HG03039 (cell line): ENCODE results near the gene PAGE2.
"Not testable (repeated sequence)": the region's sequence is repeated elsewhere in the genome, so short reads cannot be mapped to it uniquely, and the experiment has no call there.

Experiments used
- ATAC-seq: cut with Tn5 transposase; IDR thresholded peaks from one replicate; pipeline ENCODE4 v1.9.1; 2021; ENCODE audit warnings: mild to moderate bottlenecking, moderate library complexity; ENCODE audit not compliant: unreplicated experiment

PAGE2 gene

DNA sequence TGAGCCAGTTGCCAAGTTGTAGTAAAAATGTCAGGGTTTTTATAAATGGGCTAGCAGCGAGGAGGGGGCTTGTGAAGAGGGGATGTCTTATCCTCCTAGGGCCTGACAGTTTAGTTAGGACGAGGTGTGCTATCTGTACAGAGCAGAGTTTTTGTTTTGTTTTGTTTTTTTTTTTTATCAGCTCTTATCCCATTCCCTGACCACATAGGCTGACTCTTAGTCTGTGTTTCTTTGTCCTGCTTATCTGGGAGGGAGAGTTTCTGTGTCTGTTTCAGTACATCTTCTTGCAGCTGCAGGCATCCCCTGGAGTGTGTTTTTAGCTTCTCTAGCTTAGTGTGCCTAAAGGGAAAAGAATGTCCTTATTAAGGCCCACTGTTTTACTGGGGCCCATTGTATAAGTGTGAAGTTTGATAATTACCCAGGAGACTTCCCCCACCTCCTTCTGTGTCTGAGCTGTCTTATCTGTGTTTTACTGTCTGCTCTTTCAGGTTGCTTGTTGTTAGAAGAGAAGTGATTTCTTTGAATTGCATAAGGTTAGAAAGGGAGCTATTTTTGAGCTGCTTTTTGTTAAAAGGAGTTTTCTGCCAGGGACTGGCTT lies 32.0 kb downstream of the PAGE2 start:
- ATAC-seq: no peak

DNA sequence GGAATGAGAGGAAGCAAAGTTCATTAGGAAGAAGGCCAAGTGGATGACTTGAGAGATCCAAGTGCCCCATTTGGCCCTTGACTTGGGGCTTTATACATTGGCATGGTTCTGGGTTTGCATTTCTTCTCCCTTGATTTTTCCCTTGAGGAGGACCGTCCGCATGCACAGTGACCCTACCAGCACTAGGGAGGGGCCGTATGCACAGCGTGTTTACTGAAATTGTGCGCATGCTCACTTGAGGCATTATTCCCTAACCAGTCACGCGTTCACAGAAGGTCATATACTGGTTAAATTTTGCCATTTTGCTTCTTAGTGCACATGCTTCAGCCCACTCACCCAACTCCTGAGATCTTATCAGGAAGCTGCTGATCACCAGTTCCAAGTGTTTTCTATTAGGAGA lies 35.1 kb downstream of the PAGE2 start:
- no peak for ATAC-seq

DNA sequence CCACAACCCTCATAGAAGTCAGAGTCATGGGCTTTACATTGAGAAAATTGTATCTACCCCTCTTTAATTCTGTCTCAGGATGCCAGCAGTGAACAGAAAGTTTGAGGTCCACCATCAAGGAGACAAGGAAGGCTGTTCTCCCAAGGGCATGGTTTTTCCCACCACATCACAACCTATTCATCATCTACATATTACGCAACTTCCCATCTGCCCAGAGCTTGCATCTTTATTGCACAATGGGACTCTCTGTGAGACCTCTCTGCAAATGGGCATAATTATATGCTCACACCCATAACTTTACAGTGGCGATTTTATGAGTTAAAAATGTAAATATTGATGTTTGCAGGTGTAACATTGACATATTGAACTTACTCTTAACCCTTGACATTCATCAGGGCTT lies 38.9 kb downstream of the PAGE2 start:
- ATAC-seq: no peak

DNA sequence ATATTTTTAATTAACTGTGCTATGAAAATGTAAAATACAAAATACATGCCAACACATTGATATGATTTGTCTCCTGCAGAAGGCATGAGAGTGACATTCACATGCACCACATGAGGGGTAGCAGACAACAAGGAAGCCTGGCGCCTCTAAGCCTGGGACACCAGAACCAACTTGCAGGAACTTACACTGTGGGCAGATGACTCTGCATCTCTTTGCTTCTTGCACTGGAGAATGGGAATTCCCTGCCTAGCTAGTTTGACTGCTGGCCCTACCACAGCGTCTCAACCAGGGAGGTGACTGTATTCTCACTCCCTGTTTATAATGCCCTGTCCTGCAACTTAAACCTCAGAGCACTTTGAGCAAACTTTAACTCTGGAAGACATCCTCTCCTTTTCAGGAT lies 40.5 kb downstream of the PAGE2 start:
- no peak for ATAC-seq

DNA sequence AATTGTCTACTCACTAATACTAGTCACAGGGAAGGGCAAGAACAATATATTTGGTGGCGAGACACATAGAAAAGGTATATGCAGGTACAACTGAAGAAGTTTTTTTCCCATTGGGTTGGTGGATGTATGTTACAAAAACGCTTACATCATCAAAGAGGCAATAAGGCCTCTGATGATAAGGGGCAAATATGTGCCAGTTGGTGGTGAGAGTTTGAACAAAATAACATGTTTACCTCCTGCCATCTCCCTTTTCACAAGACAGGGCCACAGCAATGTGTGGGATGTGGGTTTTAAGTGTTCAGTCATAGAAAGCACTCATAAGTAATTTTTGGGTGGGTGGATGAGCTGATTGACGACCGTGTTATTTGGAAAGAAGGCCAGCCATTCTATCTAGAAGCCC lies 41.7 kb downstream of the PAGE2 start:
- no peak for ATAC-seq

DNA sequence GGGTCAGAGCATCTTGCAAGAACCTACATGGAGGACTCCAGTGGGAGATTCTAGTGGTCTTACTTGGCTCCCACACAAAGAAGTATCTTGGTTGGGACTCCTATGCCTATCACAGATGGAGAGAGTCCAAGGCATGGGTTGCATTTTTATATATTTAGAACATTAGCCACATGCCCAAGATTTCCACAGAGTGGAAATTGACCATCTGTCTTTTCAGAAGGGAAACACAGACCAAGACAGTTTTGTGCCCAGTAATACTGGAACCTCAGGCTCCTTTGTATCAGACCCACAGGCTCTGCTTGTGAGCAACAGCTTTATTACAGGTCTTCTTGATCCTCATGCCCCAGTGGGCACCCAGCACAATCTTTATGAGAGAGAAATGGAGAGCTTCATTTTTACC lies 43.6 kb downstream of the PAGE2 start:
- ATAC-seq: no peak

DNA sequence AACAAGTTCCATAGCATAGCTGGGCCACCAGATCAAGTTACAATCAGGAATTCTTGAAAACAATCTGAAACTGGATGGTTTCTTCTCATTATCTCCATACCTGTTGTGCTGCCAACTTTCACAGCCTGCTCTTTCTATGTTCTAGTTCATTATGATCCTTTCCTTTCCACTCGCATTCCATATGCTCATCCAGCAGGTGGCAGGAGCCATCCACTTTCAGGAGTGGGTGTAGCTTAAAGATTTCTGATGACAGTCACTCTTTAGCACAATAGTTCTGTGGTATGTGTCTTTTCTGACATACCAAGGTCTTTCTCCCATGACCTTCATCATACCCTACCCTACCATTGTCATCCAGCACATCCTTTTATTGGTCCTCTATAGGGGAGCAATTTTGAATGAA lies 46.4 kb downstream of the PAGE2 start:
- ATAC-seq: no peak

DNA sequence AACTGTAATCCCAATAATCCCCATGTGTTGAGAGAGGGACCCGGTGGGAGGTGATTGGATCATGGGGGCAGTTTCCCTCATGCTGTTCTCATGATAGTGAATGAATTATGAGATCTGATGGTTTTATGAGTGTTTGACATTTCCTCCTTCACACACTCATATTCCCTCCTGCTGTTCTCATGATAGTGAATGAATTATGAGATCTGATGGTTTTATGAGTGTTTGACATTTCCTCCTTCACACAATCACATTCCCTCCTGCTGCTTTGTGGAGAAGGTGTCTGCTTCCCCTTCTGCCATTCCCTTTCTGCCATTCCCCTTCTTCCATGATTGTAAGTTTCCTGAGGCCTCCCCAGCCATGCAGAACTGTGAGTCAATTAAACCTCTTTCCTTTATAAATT lies 52.0 kb downstream of the PAGE2 start:
- ATAC-seq: not testable (repeated sequence)
